BLaER1 (cell line): Measurements from ENCODE around the gene TTLL12.
A peak's percentile ranks its signal among the peaks of the same experiment; 100 is the strongest.

ENCODE experiments used
- H3K27ac ChIP-seq: shearing (Covaris generic); formaldehyde crosslinking; 2 replicates; pipeline ENCODE4 v1.8.1; 2022
- H3K27me3 ChIP-seq: shearing (Covaris generic); formaldehyde crosslinking; 2 replicates; pipeline ENCODE4 v1.8.1; 2022
- H3K36me3 ChIP-seq: shearing (Covaris generic); formaldehyde crosslinking; 2 replicates; pipeline ENCODE4 v1.8.1; 2022
- H3K4me1 ChIP-seq: shearing (Covaris generic); formaldehyde crosslinking; 2 replicates; pipeline ENCODE4 v1.8.1; 2022
- H3K4me2 ChIP-seq: shearing (Covaris generic); formaldehyde crosslinking; 2 replicates; pipeline ENCODE4 v1.8.1; 2022
- H3K4me3 ChIP-seq: shearing (Covaris generic); formaldehyde crosslinking; 2 replicates; pipeline ENCODE4 v1.8.1; 2022
- H3K9ac ChIP-seq: shearing (Covaris generic); formaldehyde crosslinking; 2 replicates; pipeline ENCODE4 v1.8.1; 2022
- H3K9me3 ChIP-seq: shearing (Covaris generic); formaldehyde crosslinking; 2 replicates; pipeline ENCODE4 v1.8.1; 2022
- H4K20me1 ChIP-seq: shearing (Covaris generic); formaldehyde crosslinking; 2 replicates; pipeline ENCODE4 v1.8.1; 2022
- Cebpa-rat ChIP-seq: shearing (Covaris generic); IDR thresholded peaks from 2 replicates; pipeline ENCODE4 v1.8.1; 2022

TTLL12 gene

DNA sequence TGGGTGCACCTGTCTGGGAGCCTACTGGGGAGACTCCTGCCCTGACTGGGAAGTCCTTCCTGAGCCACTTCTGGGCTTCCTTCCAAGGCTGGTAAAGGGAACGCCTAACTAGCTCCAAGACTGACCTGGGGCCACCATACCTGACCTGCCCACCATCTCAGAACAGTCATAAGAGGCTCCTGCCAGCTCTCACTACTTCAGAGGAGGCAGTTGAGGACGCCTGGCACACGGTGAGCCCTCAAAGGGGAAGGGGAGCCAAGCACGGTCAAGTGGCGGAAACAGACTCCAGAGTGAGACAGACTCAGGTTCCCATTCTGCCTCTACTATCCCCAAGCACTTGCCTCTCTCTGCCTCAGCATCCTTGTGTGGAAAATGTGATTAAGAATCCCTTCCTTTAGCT, 51.4 kb downstream of the TTLL12 start:
- Histone ChIP-seq H3K4me1 (peaks cover 35% of the 10 kb centered on the region), H4K20me1 (no peaks in the 10 kb centered on the region), H3K9ac (no peak overlapping the region), H3K27ac (peak overlapping the region; percentile 66; the same call in 1 of the 2 replicates), H3K36me3 (peaks cover 96% of the 10 kb centered on the region), H3K4me3 (no peak overlapping the region), H3K27me3 (no peaks in the 10 kb centered on the region), H3K9me3 (no peaks in the 10 kb centered on the region), H3K4me2 (peak overlapping the region; percentile 64)
- no peak for TF ChIP-seq Cebpa-rat

- no peaks in the 10 kb centered on the region for H3K27me3 ChIP-seq
- no peak overlapping the region for H3K27ac ChIP-seq
- H3K4me2 ChIP-seq, result no peak overlapping the region
- no peak overlapping the region for H3K9ac ChIP-seq
- peaks cover 86% of the 10 kb centered on the region for H3K36me3 ChIP-seq
- 0 out of 2 replicates have a peak, but pooled peaks cover 4% of the 10 kb centered on the region for H4K20me1 ChIP-seq
- no peaks in the 10 kb centered on the region for H3K9me3 ChIP-seq
- H3K4me3 ChIP-seq, result no peak overlapping the region
- H3K4me1 ChIP-seq, result peaks cover 45% of the 10 kb centered on the region
- TF ChIP-seq Cebpa-rat, result no peak
These were observed 52.4 kb downstream of the TTLL12 start for GRCh38 chr22:43134553-43134952.

GRCh38 chr22:43133401-43133800, 53.5 kb downstream of the TTLL12 start:
- H3K36me3 ChIP-seq, result peaks cover 74% of the 10 kb centered on the region
- no peak for TF ChIP-seq Cebpa-rat

GRCh38 chr22:43131773-43132501, 55.0 kb downstream of the TTLL12 start:
- Histone ChIP-seq H3K27ac (peak overlapping the region; percentile 49; the same call in 1 of the 2 replicates), H3K4me1 (peaks cover 62% of the 10 kb centered on the region), H3K9me3 (no peaks in the 10 kb centered on the region), H3K27me3 (no peaks in the 10 kb centered on the region), H3K36me3 (peaks cover 60% of the 10 kb centered on the region), H3K9ac (no peak overlapping the region), H3K4me3 (no peak overlapping the region), H3K4me2 (no peak overlapping the region), H4K20me1 (0 out of 2 replicates have a peak, but pooled peaks cover 4% of the 10 kb centered on the region)
- no peak for TF ChIP-seq Cebpa-rat

More at GRCh38 chr22:43133401-43133800, 53.5 kb downstream of the TTLL12 start:
- no peak overlapping the region for H3K4me3 ChIP-seq
- H3K9me3 ChIP-seq, result no peaks in the 10 kb centered on the region
- no peaks in the 10 kb centered on the region for H3K27me3 ChIP-seq
- H3K4me2 ChIP-seq, result no peak overlapping the region
- peaks cover 57% of the 10 kb centered on the region for H3K4me1 ChIP-seq
- H3K9ac ChIP-seq, result no peak overlapping the region
- H3K27ac ChIP-seq, result 0 out of 2 replicates have a peak overlapping the region, but pooled peaks have one; percentile 2
- 0 out of 2 replicates have a peak, but pooled peaks cover 4% of the 10 kb centered on the region for H4K20me1 ChIP-seq

DNA sequence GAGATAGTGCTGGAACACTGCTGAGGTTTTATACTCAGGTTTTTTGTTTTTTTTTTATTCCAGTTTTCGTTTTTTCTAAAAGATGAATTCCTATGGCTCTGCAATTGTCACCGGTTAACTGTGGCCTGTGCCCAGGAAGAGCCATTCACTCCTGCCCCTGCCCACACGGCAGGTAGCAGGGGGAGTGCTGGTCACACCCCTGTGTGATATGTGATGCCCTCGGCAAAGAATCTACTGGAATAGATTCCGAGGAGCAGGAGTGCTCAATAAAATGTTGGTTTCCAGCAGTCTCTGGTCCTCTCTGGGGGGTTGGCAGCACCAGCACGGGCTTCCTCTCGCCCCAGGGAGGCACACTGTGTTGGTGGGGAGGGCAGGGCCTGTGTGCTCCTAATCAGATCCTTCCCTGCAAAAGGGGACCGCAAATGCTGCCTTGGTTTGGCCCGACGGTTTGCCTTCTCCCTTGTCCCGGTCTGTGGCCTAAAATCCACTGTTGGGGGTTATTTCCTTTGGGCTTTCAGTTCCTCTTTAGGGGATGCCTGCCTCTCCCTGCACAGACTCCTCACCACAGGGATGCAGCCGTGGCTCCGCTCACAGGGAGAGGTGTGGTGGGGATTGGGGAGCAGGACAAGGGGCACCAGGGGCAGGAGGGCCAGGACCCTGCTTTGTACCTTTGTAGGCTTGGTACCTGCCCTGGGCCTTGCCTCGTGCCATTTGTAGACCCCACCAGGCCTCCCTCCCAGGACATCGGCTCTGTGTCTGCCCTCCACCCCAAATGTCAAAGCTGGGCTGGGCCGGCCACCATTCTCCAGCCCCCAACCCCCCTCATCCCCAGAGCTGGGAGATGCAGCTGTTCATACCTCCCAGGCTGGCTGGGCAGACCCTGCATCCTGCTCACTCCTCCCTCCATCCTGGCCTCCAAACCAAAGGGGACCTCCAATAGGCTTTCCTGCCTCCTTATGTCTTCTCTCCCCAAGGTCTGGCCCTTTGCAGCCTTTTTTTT, 57.2 kb downstream of the TTLL12 start:
- Histone ChIP-seq H4K20me1 (0 out of 2 replicates have a peak, but pooled peaks cover 4% of the 10 kb centered on the region), H3K27me3 (no peaks in the 10 kb centered on the region), H3K9ac (peak overlapping the region; percentile 77), H3K9me3 (no peaks in the 10 kb centered on the region), H3K27ac (peak overlapping the region; percentile 94), H3K4me3 (peak overlapping the region; percentile 56), H3K36me3 (peaks cover 42% of the 10 kb centered on the region), H3K4me2 (peak overlapping the region; percentile 99), H3K4me1 (peaks cover 69% of the 10 kb centered on the region)
- TF ChIP-seq Cebpa-rat, result no peak

GRCh38 chr22:43128928-43129424, 58.0 kb downstream of the TTLL12 start:
- peak overlapping the region; percentile 77 for H3K9ac ChIP-seq
- H3K4me3 ChIP-seq, result peak overlapping the region; percentile 56
- peak overlapping the region; percentile 99 for H3K4me2 ChIP-seq
- H4K20me1 ChIP-seq, result 0 out of 2 replicates have a peak, but pooled peaks cover 4% of the 10 kb centered on the region
- H3K4me1 ChIP-seq, result peaks cover 76% of the 10 kb centered on the region
- peak overlapping the region; percentile 94 for H3K27ac ChIP-seq
- TF ChIP-seq Cebpa-rat, result no peak
- H3K27me3 ChIP-seq, result no peaks in the 10 kb centered on the region
- peaks cover 34% of the 10 kb centered on the region for H3K36me3 ChIP-seq
- no peaks in the 10 kb centered on the region for H3K9me3 ChIP-seq

GRCh38 chr22:43128116-43128515, 58.8 kb downstream of the TTLL12 start:
- Histone ChIP-seq H3K27me3 (no peaks in the 10 kb centered on the region), H3K9me3 (no peaks in the 10 kb centered on the region), H4K20me1 (0 out of 2 replicates have a peak, but pooled peaks cover 4% of the 10 kb centered on the region), H3K27ac (peak overlapping the region; percentile 94), H3K9ac (peak overlapping the region; percentile 77), H3K4me3 (peak overlapping the region; percentile 56), H3K36me3 (peaks cover 26% of the 10 kb centered on the region), H3K4me1 (peaks cover 85% of the 10 kb centered on the region), H3K4me2 (peak overlapping the region; percentile 99)
- no peak for TF ChIP-seq Cebpa-rat

GRCh38 chr22:43127166-43127908, 59.6 kb downstream of the TTLL12 start:
- peak overlapping the region; percentile 94 for H3K27ac ChIP-seq
- peak overlapping the region; percentile 99 for H3K4me2 ChIP-seq
- H4K20me1 ChIP-seq, result 0 out of 2 replicates have a peak, but pooled peaks cover 4% of the 10 kb centered on the region
- peak overlapping the region; percentile 77 for H3K9ac ChIP-seq
- H3K4me3 ChIP-seq, result peak overlapping the region; percentile 56
- no peaks in the 10 kb centered on the region for H3K27me3 ChIP-seq
- peaks cover 18% of the 10 kb centered on the region for H3K36me3 ChIP-seq
- no peak for TF ChIP-seq Cebpa-rat
- peaks cover 92% of the 10 kb centered on the region for H3K4me1 ChIP-seq
- H3K9me3 ChIP-seq, result no peaks in the 10 kb centered on the region
